H9 (cell line): ENCODE data around the gene ATF6. TPM values are rescaled to one million over a fixed set of nuclear protein-coding genes. Genes with fewer than 3 reads are reported as not detected.

Experiments
- DNase-seq: peaks from one replicate; pipeline ENCODE4 v3.0.0-alpha.2; 2017
- H2AFZ ChIP-seq: one replicate; pipeline ENCODE4 v1.6.1; 2013; ENCODE audit warnings: mild to moderate bottlenecking, low read length, control low read depth, moderate library complexity
- H2AK5ac ChIP-seq: 2 replicates; pipeline ENCODE4 v1.6.1; 2013; ENCODE audit warnings: low read length, control low read depth, mixed read lengths; ENCODE audit not compliant: insufficient read length
- H2BK120ac ChIP-seq: one replicate; pipeline ENCODE4 v1.6.1; 2013; ENCODE audit warnings: low read depth, mild to moderate bottlenecking, low read length, control low read depth, inconsistent platforms; ENCODE audit not compliant: poor library complexity, severe bottlenecking
- H2BK12ac ChIP-seq: 2 replicates; pipeline ENCODE4 v1.6.1; 2013; ENCODE audit warnings: low read length, control low read depth, mixed read lengths, low read depth; ENCODE audit not compliant: insufficient read length
- H2BK15ac ChIP-seq: 2 replicates; pipeline ENCODE4 v1.6.1; 2013; ENCODE audit warnings: low read depth, low read length, control low read depth
- H2BK20ac ChIP-seq: one replicate; pipeline ENCODE4 v1.6.1; 2013; ENCODE audit warnings: low read depth, mild to moderate bottlenecking, low read length, control low read depth, inconsistent platforms; ENCODE audit not compliant: poor library complexity, severe bottlenecking
- H2BK5ac ChIP-seq: 2 replicates; pipeline ENCODE4 v1.6.1; 2013; ENCODE audit warnings: low read length, control low read depth, mixed read lengths; ENCODE audit not compliant: insufficient read length
- H3K14ac ChIP-seq: 2 replicates; pipeline ENCODE4 v1.6.1; 2013; ENCODE audit warnings: low read length, control low read depth; ENCODE audit not compliant: insufficient read depth
- H3K18ac ChIP-seq: 2 replicates; pipeline ENCODE4 v1.6.1; 2013; ENCODE audit warnings: low read depth, mild to moderate bottlenecking, mixed read lengths, low read length, control low read depth; ENCODE audit not compliant: insufficient read length
- H3K23ac ChIP-seq: 2 replicates; pipeline ENCODE4 v1.6.1; 2013; ENCODE audit warnings: low read length, control low read depth, mixed read lengths, low read depth; ENCODE audit not compliant: insufficient read length
- H3K23me2 ChIP-seq: 2 replicates; pipeline ENCODE4 v1.6.1; 2013; ENCODE audit warnings: low read depth, mild to moderate bottlenecking, mixed read lengths, low read length, control low read depth; ENCODE audit not compliant: insufficient read length, poor library complexity, severe bottlenecking
- H3K27ac ChIP-seq: 2 replicates; pipeline ENCODE4 v1.5.1; 2013; ENCODE audit warnings: low read length, control low read depth, mixed read lengths, low read depth; ENCODE audit not compliant: insufficient read length
- H3K27me3 ChIP-seq: 2 replicates; pipeline ENCODE4 v1.6.1; 2013; ENCODE audit warnings: low read length, control low read depth, inconsistent platforms; ENCODE audit not compliant: insufficient read depth
- H3K4ac ChIP-seq: 2 replicates; pipeline ENCODE4 v1.6.1; 2013; ENCODE audit warnings: low read depth, mild to moderate bottlenecking, control low read depth, inconsistent platforms, low read length, moderate library complexity
- H3K4me1 ChIP-seq: 2 replicates; pipeline ENCODE4 v1.6.1; 2013; ENCODE audit warnings: low read length, control low read depth, inconsistent platforms; ENCODE audit not compliant: insufficient read depth
- H3K4me2 ChIP-seq: 2 replicates; pipeline ENCODE4 v1.6.1; 2013; ENCODE audit warnings: low read length, control low read depth, mixed read lengths; ENCODE audit not compliant: insufficient read length, insufficient read depth
- H3K56ac ChIP-seq: 2 replicates; pipeline ENCODE4 v1.6.1; 2013; ENCODE audit warnings: low read depth, mild to moderate bottlenecking, mixed read lengths, low read length, control low read depth; ENCODE audit not compliant: insufficient read length
- H3K79me1 ChIP-seq: 2 replicates; pipeline ENCODE4 v1.6.1; 2013; ENCODE audit warnings: low read depth, mild to moderate bottlenecking, moderate library complexity, low read length, control low read depth, inconsistent platforms; ENCODE audit not compliant: insufficient read depth, poor library complexity, severe bottlenecking
- H3K79me2 ChIP-seq: 2 replicates; pipeline ENCODE4 v1.6.1; 2013; ENCODE audit warnings: low read length, control low read depth, inconsistent platforms; ENCODE audit not compliant: insufficient read depth
- H3K9ac ChIP-seq: 2 replicates; pipeline ENCODE4 v1.6.1; 2013; ENCODE audit warnings: low read length, control low read depth, mixed read lengths; ENCODE audit not compliant: insufficient read length; ENCODE audit errors: extremely low read depth
- H3K9me3 ChIP-seq: one replicate; pipeline ENCODE4 v1.6.1; 2013; ENCODE audit warnings: low read depth, low read length, inconsistent platforms; ENCODE audit not compliant: control insufficient read depth
- H3T11ph ChIP-seq: one replicate; pipeline ENCODE4 v1.6.1; 2013; ENCODE audit warnings: mild to moderate bottlenecking, low read length, control low read depth, inconsistent platforms
- H4K20me1 ChIP-seq: one replicate; pipeline ENCODE4 v1.6.1; 2013; ENCODE audit not compliant: control insufficient read depth, insufficient read length, insufficient read depth
- H4K5ac ChIP-seq: 2 replicates; pipeline ENCODE4 v1.6.1; 2013; ENCODE audit warnings: low read depth, mild to moderate bottlenecking, mixed read lengths, low read length, control low read depth; ENCODE audit not compliant: insufficient read length
- H4K8ac ChIP-seq: replicated peaks from 2 replicates; pipeline ENCODE4 v1.6.1; 2013; ENCODE audit warnings: low read length, control low read depth, mixed read lengths, low read depth; ENCODE audit not compliant: insufficient read length
- H4K91ac ChIP-seq: 2 replicates; pipeline ENCODE4 v1.6.1; 2013; ENCODE audit warnings: low read depth, mild to moderate bottlenecking, moderate library complexity, mixed read lengths, low read length, control low read depth; ENCODE audit not compliant: insufficient read length
- H3K27ac Mint-ChIP-seq, 3 experiments: 2 replicates in 2 of 3; 3 replicates in 1 of 3; pipeline ENCODE4 v1.8.0; 2020 to 2021; ENCODE audit warnings: mixed read lengths in 3 of 3, mild to moderate bottlenecking in 1 of 3, moderate library complexity in 1 of 3
- H3K27me3 Mint-ChIP-seq: 2 replicates; pipeline ENCODE4 v1.8.0; 2021; ENCODE audit warnings: low read depth, mild to moderate bottlenecking, moderate library complexity, mixed read lengths
- H3K36me3 Mint-ChIP-seq, 3 experiments: 2 replicates in 2 of 3; 3 replicates in 1 of 3; pipeline ENCODE4 v1.8.0; 2020 to 2021; ENCODE audit warnings: low read depth in 3 of 3, mixed read lengths in 3 of 3; ENCODE audit not compliant: insufficient read depth in 1 of 3
- H3K4me1 Mint-ChIP-seq, 2 experiments: 2 replicates each; pipeline ENCODE4 v1.8.0; 2020; ENCODE audit warnings: mixed read lengths in 2 of 2
- H3K4me3 Mint-ChIP-seq, 2 experiments: 2 replicates in 1 of 2; 3 replicates in 1 of 2; pipeline ENCODE4 v1.8.0; 2020 to 2021; ENCODE audit warnings: mild to moderate bottlenecking in 2 of 2, mixed read lengths in 2 of 2, moderate library complexity in 1 of 2
- H3K9me3 Mint-ChIP-seq, 2 experiments: 2 replicates in 1 of 2; 3 replicates in 1 of 2; pipeline ENCODE4 v1.8.0; 2020; ENCODE audit warnings: mild to moderate bottlenecking in 2 of 2, mixed read lengths in 2 of 2, moderate library complexity in 1 of 2
- CTCF ChIP-seq: fragments of 200-600 bp; sonication (generic); conservative IDR thresholded peaks from 3 replicates; pipeline ENCODE4 v1.8.0; 2021; ENCODE audit warnings: antibody characterized with exemption, mild to moderate bottlenecking
- total RNA-seq: library from RNA; stranded (reverse); gene quantifications from 2 replicates; pipeline ENCODE4 v1.2.1, GENCODE V29; 2021

ATF6 gene
- total RNA-seq, 1 experiment from 2014 or later, result 11.2 TPM

- no peak overlapping the region for H4K5ac ChIP-seq
- Mint-ChIP-seq H3K27me3 (no peaks in the 10 kb centered on the region), H3K9me3 (no peaks in the 10 kb centered on the region), H3K4me1 (no peaks in the 10 kb centered on the region), H3K36me3 (peaks cover 0 to 5% (median 0%) of the 10 kb centered on the region in 3 experiments; a peak in 1 of 7 replicates), H3K4me3 (no peak overlapping the region), H3K27ac (no peak overlapping the region)
- no peaks in the 10 kb centered on the region for H3K4me1 ChIP-seq
- no peaks in the 10 kb centered on the region for H3K9me3 ChIP-seq
- H3K4me2 ChIP-seq, result no peak overlapping the region
- no peak overlapping the region for H3T11ph ChIP-seq
- H2BK20ac ChIP-seq, result no peak overlapping the region
- H3K23me2 ChIP-seq, result no peaks in the 10 kb centered on the region
- no peak overlapping the region for H2BK15ac ChIP-seq
- H3K9ac ChIP-seq, result no peak overlapping the region
- H3K23ac ChIP-seq, result no peak overlapping the region
- H4K8ac ChIP-seq, result no peak overlapping the region
- H3K27ac ChIP-seq, result no peak overlapping the region
- no peak overlapping the region for H3K4ac ChIP-seq
- no peak overlapping the region for H2BK120ac ChIP-seq
- H4K91ac ChIP-seq, result no peak overlapping the region
- H3K56ac ChIP-seq, result no peak overlapping the region
- no peak overlapping the region for H3K18ac ChIP-seq
- TF ChIP-seq CTCF, result no peak
- no peak overlapping the region for H2BK5ac ChIP-seq
- H3K79me1 ChIP-seq, result no peaks in the 10 kb centered on the region
- H2AK5ac ChIP-seq, result no peak overlapping the region
- H3K14ac ChIP-seq, result no peak overlapping the region
- no peak overlapping the region for H2BK12ac ChIP-seq
- H3K79me2 ChIP-seq, result no peaks in the 10 kb centered on the region
- no peaks in the 10 kb centered on the region for H4K20me1 ChIP-seq
- H2AFZ ChIP-seq, result no peak overlapping the region
- H3K27me3 ChIP-seq, result no peaks in the 10 kb centered on the region
- no peak for DNase-seq
These were observed 15.9 kb downstream of the ATF6 start for GRCh38 chr1:161781995-161782394.
